ENCODE results near the gene NEB. TPM values are rescaled to one million over a fixed set of nuclear protein-coding genes. Genes with fewer than 3 reads are reported as not detected.

Gene NEB
- total and polyA plus RNA-seq, 3 donors from 2014 or later, result 5.5 to 18.6 (median 5.7) TPM

- no peaks in the 10 kb centered on the region for H3K27me3 ChIP-seq
- no peaks in the 10 kb centered on the region for H3K36me3 ChIP-seq (ENCODE audit: low read depth, missing control alignments)
- no peak overlapping the region for H3K27ac ChIP-seq
- peaks cover 3% of the 10 kb centered on the region for H3K4me1 ChIP-seq
- no peak for DNase-seq
- intact Hi-C loops (cut with DNase I; ENCODE audit: low total_unique reads), result no loop called here
- 74 to 80% methylated on average over 4 of the region's 4 CpGs for WGBS, 2 donors
- H3K9me3 ChIP-seq, result no peaks in the 10 kb centered on the region
- H3K4me3 ChIP-seq, result no peak overlapping the region
- no peak for TF ChIP-seq CTCF (IDR thresholded peaks at IDR 0.05)
- TF ChIP-seq POLR2A (IDR thresholded peaks at IDR 0.05), result no peak
Measured at GRCh38 chr2:151766437-151767153, 32.3 kb upstream of the NEB start.

- DNase-seq, result no peak
- H3K9me3 ChIP-seq, result no peaks in the 10 kb centered on the region
- peaks cover 7% of the 10 kb centered on the region for H3K4me1 ChIP-seq
- no peak for TF ChIP-seq CTCF (IDR thresholded peaks at IDR 0.05)
- TF ChIP-seq POLR2A (IDR thresholded peaks at IDR 0.05), result no peak
- no peaks in the 10 kb centered on the region for H3K36me3 ChIP-seq (ENCODE audit: low read depth, missing control alignments)
- 85 to 92% methylated on average over 10 of the region's 10 CpGs for WGBS, 2 donors
- H3K27ac ChIP-seq, result no peak overlapping the region
- H3K27me3 ChIP-seq, result no peaks in the 10 kb centered on the region
- no peak overlapping the region for H3K4me3 ChIP-seq
- intact Hi-C loops (cut with DNase I; ENCODE audit: low total_unique reads), result no loop called here
Measured at GRCh38 chr2:151765760-151766410, 31.6 kb upstream of the NEB start.

- Histone ChIP-seq H3K4me3 (no peak overlapping the region), H3K27ac (no peak overlapping the region), H3K4me1 (peaks cover 7% of the 10 kb centered on the region), H3K9me3 (no peaks in the 10 kb centered on the region), H3K27me3 (no peaks in the 10 kb centered on the region), H3K36me3 (ENCODE audit: low read depth, missing control alignments) (no peaks in the 10 kb centered on the region)
- 52% methylated on average over 3 of the region's 3 CpGs for whole genome bisulfite sequencing, 2 donors
- intact Hi-C loops (cut with DNase I; ENCODE audit: low total_unique reads), result no loop called here
- no peak for DNase-seq
- no peak for TF ChIP-seq CTCF (IDR thresholded peaks at IDR 0.05)
- TF ChIP-seq POLR2A (IDR thresholded peaks at IDR 0.05), result no peak
Measured at GRCh38 chr2:151762694-151763093, 28.4 kb upstream of the NEB start.

GRCh38 chr2:151761687-151762086 is 27.4 kb upstream of the NEB start:
- TF ChIP-seq POLR2A (IDR thresholded peaks at IDR 0.05), result no peak
- no peak for TF ChIP-seq CTCF (IDR thresholded peaks at IDR 0.05)
- DNase-seq, result peak; percentile 22
- intact Hi-C loops (cut with DNase I; ENCODE audit: low total_unique reads), result no loop called here

More at GRCh38 chr2:151761687-151762086, 27.4 kb upstream of the NEB start:
- H3K9me3 ChIP-seq, result no peaks in the 10 kb centered on the region
- H3K4me3 ChIP-seq, result no peak overlapping the region
- H3K27ac ChIP-seq, result no peak overlapping the region
- H3K4me1 ChIP-seq, result peaks cover 7% of the 10 kb centered on the region
- no peaks in the 10 kb centered on the region for H3K36me3 ChIP-seq (ENCODE audit: low read depth, missing control alignments)
- no peaks in the 10 kb centered on the region for H3K27me3 ChIP-seq
